ENCODE measurements around the gene FCN1.

GRCh38 chr9:134888603-134889190, 29.0 kb downstream of the FCN1 start:
- TF ChIP-seq, protein P1, sequence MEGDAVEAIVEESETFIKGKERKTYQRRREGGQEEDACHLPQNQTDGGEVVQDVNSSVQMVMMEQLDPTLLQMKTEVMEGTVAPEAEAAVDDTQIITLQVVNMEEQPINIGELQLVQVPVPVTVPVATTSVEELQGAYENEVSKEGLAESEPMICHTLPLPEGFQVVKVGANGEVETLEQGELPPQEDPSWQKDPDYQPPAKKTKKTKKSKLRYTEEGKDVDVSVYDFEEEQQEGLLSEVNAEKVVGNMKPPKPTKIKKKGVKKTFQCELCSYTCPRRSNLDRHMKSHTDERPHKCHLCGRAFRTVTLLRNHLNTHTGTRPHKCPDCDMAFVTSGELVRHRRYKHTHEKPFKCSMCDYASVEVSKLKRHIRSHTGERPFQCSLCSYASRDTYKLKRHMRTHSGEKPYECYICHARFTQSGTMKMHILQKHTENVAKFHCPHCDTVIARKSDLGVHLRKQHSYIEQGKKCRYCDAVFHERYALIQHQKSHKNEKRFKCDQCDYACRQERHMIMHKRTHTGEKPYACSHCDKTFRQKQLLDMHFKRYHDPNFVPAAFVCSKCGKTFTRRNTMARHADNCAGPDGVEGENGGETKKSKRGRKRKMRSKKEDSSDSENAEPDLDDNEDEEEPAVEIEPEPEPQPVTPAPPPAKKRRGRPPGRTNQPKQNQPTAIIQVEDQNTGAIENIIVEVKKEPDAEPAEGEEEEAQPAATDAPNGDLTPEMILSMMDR (IDR thresholded peaks at IDR 0.05) = no peak
- TF ChIP-seq, protein P2, sequence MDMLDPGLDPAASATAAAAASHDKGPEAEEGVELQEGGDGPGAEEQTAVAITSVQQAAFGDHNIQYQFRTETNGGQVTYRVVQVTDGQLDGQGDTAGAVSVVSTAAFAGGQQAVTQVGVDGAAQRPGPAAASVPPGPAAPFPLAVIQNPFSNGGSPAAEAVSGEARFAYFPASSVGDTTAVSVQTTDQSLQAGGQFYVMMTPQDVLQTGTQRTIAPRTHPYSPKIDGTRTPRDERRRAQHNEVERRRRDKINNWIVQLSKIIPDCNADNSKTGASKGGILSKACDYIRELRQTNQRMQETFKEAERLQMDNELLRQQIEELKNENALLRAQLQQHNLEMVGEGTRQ (IDR thresholded peaks at IDR 0.05; ENCODE audit: borderline replicate concordance, low read depth, low read length) = no peak
- TF ChIP-seq REST (IDR thresholded peaks at IDR 0.05; ENCODE audit: low read depth, low read length) (no peak), ZBTB33 (IDR thresholded peaks at IDR 0.05; ENCODE audit: borderline replicate concordance, low read depth) (no peak), POLR2AphosphoS5 (IDR thresholded peaks at IDR 0.05; ENCODE audit: low read depth, low read length) (no peak), RCOR1 (IDR thresholded peaks at IDR 0.05; ENCODE audit: low read length) (no peak), EP300 (IDR thresholded peaks at IDR 0.05; ENCODE audit: borderline replicate concordance in 1 of 2, low read depth in 1 of 2, low read length in 1 of 2) (no peak)

Data from SK-N-SH (cell line).